Fibroblast of lung (primary cell): ENCODE data around the gene RCSD1. TPM values are rescaled to one million over a fixed set of nuclear protein-coding genes. Genes with fewer than 3 reads are reported as not detected.

ENCODE experiments used
- DNase-seq, 2 donors: peaks; one replicate each; pipeline versions ENCODE4 v3.0.0 to v3.0.0-alpha.2; 2010; ENCODE audit warnings: low read depth in 2 of 2
- H2AFZ ChIP-seq: 2 replicates; pipeline ENCODE4 v1.5.1; 2012; ENCODE audit warnings: low read length, control low read depth, inconsistent platforms
- H3K27ac ChIP-seq: 2 replicates; pipeline ENCODE4 v1.5.1; 2011; ENCODE audit warnings: low read length, control low read depth; ENCODE audit not compliant: insufficient read depth
- H3K27me3 ChIP-seq: 2 replicates; pipeline ENCODE4 v1.5.1; 2011; ENCODE audit warnings: mild to moderate bottlenecking, low read length; ENCODE audit not compliant: control insufficient read depth, insufficient read depth
- H3K36me3 ChIP-seq: 2 replicates; pipeline ENCODE4 v1.5.1; 2011; ENCODE audit warnings: low read length; ENCODE audit not compliant: control insufficient read depth, insufficient read depth
- H3K4me1 ChIP-seq: 2 replicates; pipeline ENCODE4 v1.5.1; 2011; ENCODE audit warnings: low read length; ENCODE audit not compliant: control insufficient read depth, insufficient read depth; ENCODE audit errors: extremely low read depth
- H3K4me2 ChIP-seq: 2 replicates; pipeline ENCODE4 v1.5.1; 2011; ENCODE audit warnings: low read length, control low read depth; ENCODE audit not compliant: insufficient read depth; ENCODE audit errors: extremely low read depth
- H3K4me3 ChIP-seq, 4 experiments: fragments of 200-600 bp in 1 of 4; sonication (generic) in 1 of 4; replicated peaks in 1 of 4; 2 replicates each; pipeline ENCODE4 v1.5.1; 2011 to 2016; ENCODE audit warnings: low read length in 4 of 4, low read depth in 3 of 4, mild to moderate bottlenecking in 3 of 4, control low read depth in 2 of 4, inconsistent platforms in 1 of 4, mixed read lengths in 1 of 4; ENCODE audit not compliant: insufficient read depth in 1 of 4; ENCODE audit errors: control extremely low read depth in 1 of 4
- H3K79me2 ChIP-seq: 2 replicates; pipeline ENCODE4 v1.5.1; 2012; ENCODE audit warnings: mild to moderate bottlenecking, low read length, inconsistent platforms; ENCODE audit not compliant: control insufficient read depth, insufficient read depth
- H3K9ac ChIP-seq: 2 replicates; pipeline ENCODE4 v1.5.1; 2011; ENCODE audit warnings: mild to moderate bottlenecking, low read length, control low read depth; ENCODE audit not compliant: insufficient read depth
- H3K9me3 ChIP-seq: 2 replicates; pipeline ENCODE4 v1.5.1; 2012; ENCODE audit warnings: low read depth, low read length; ENCODE audit not compliant: control insufficient read depth, insufficient read depth
- H4K20me1 ChIP-seq: 2 replicates; pipeline ENCODE4 v1.5.1; 2011; ENCODE audit warnings: low read length; ENCODE audit not compliant: control insufficient read depth, insufficient read depth; ENCODE audit errors: extremely low read depth
- CTCF ChIP-seq, 2 donors: IDR thresholded peaks in 1 of 2; conservative IDR thresholded peaks in 1 of 2; 1 replicate in 1 of 2; 2 replicates in 1 of 2; pipeline ENCODE4 v1.5.1; 2011 to 2012; ENCODE audit warnings: low read length in 2 of 2, control low read depth in 1 of 2, inconsistent platforms in 1 of 2, low read depth in 1 of 2, mild to moderate bottlenecking in 1 of 2
- EZH2 ChIP-seq: IDR thresholded peaks from 2 replicates; pipeline ENCODE4 v1.5.1; 2012; ENCODE audit warnings: low read length, control low read depth, mild to moderate bottlenecking; ENCODE audit errors: missing control alignments
- polyA plus RNA-seq, 2 donors: library from polyadenylated mRNA; depleted of rRNA in 1 of 2; stranded (reverse) in 1 of 2; unstranded in 1 of 2; fragments of >200 nt; gene quantifications; 2 replicates each; pipeline ENCODE4 v1.2.1, GENCODE V29; 2011 to 2012; ENCODE audit warnings: missing spikeins in 1 of 2
- total RNA-seq: library from RNA; depleted of rRNA; stranded (reverse); fragments of >200 nt; gene quantifications from 2 replicates; pipeline ENCODE4 v1.2.1, GENCODE V29; 2014

RCSD1 gene
- total and polyA plus RNA-seq, 2 donors (not counting 1 experiment from before 2014, with no cell fraction given), result under 0.01 to 4.1 TPM

- Histone ChIP-seq H3K9me3 (no peaks in the 10 kb centered on the region), H3K4me1 (no peaks in the 10 kb centered on the region), H3K27me3 (peaks cover 3% of the 10 kb centered on the region), H3K4me3 (no peak overlapping the region), H2AFZ (no peak overlapping the region), H3K9ac (no peak overlapping the region), H3K27ac (no peak overlapping the region), H3K4me2 (no peak overlapping the region), H3K36me3 (no peaks in the 10 kb centered on the region), H4K20me1 (no peaks in the 10 kb centered on the region), H3K79me2 (no peaks in the 10 kb centered on the region)
- no peak for DNase-seq
- TF ChIP-seq EZH2 (no peak), CTCF (conservative IDR thresholded peaks at IDR 0.05 in 1 of 2, IDR thresholded peaks at IDR 0.05 in 1 of 2; ENCODE audit: low read depth in 1 of 2, low read length in 2 of 2) (no peak)
Observed at GRCh38 chr1:167708940-167709389, 78.9 kb downstream of the RCSD1 start.

- H2AFZ ChIP-seq, result no peak overlapping the region
- DNase-seq, result no peak
- no peak overlapping the region for H3K27ac ChIP-seq
- TF ChIP-seq EZH2 (no peak), CTCF (conservative IDR thresholded peaks at IDR 0.05 in 1 of 2, IDR thresholded peaks at IDR 0.05 in 1 of 2; ENCODE audit: low read depth in 1 of 2, low read length in 2 of 2) (no peak)
- H3K4me1 ChIP-seq, result no peaks in the 10 kb centered on the region
- H3K36me3 ChIP-seq, result no peaks in the 10 kb centered on the region
- H3K27me3 ChIP-seq, result no peaks in the 10 kb centered on the region
- H4K20me1 ChIP-seq, result no peaks in the 10 kb centered on the region
- H3K79me2 ChIP-seq, result no peaks in the 10 kb centered on the region
- H3K9ac ChIP-seq, result no peak overlapping the region
- H3K9me3 ChIP-seq, result no peaks in the 10 kb centered on the region
- no peak overlapping the region for H3K4me2 ChIP-seq
- no peak overlapping the region for H3K4me3 ChIP-seq
Observed at GRCh38 chr1:167710836-167711235, 80.8 kb downstream of the RCSD1 start.

- no peak for TF ChIP-seq CTCF (conservative IDR thresholded peaks at IDR 0.05 in 1 of 2, IDR thresholded peaks at IDR 0.05 in 1 of 2; ENCODE audit: low read depth in 1 of 2, low read length in 2 of 2)
- Histone ChIP-seq H3K9ac (no peak overlapping the region), H3K4me1 (no peaks in the 10 kb centered on the region), H3K9me3 (no peaks in the 10 kb centered on the region), H3K27ac (no peak overlapping the region), H3K36me3 (no peaks in the 10 kb centered on the region), H3K4me3 (no peak overlapping the region), H3K4me2 (no peak overlapping the region), H2AFZ (no peak overlapping the region), H4K20me1 (no peaks in the 10 kb centered on the region), H3K27me3 (no peaks in the 10 kb centered on the region), H3K79me2 (no peaks in the 10 kb centered on the region)
- no peak for DNase-seq
Observed at GRCh38 chr1:167711797-167712196, 81.8 kb downstream of the RCSD1 start.
